ENCODE data around the gene RASEF.

GRCh38 chr9:83060556-83060955 is 2.4 kb downstream of the RASEF start:
- TF ChIP-seq CTCF (IDR thresholded peaks at IDR 0.05 in 2 of 3, conservative IDR thresholded peaks at IDR 0.05 in 1 of 3; ENCODE audit: borderline replicate concordance in 1 of 3, insufficient read depth in 1 of 3, low read depth in 2 of 3, low read length in 2 of 3) (no peak), POLR2A (IDR thresholded peaks at IDR 0.05; ENCODE audit: borderline replicate concordance, extremely low read depth, insufficient read depth, insufficient read length) (no peak), CEBPB (IDR thresholded peaks at IDR 0.05; ENCODE audit: low read depth) (no peak), POLR2AphosphoS5 (IDR thresholded peaks at IDR 0.05; ENCODE audit: low read depth, low read length) (no peak)
- TF ChIP-seq, protein P1, sequence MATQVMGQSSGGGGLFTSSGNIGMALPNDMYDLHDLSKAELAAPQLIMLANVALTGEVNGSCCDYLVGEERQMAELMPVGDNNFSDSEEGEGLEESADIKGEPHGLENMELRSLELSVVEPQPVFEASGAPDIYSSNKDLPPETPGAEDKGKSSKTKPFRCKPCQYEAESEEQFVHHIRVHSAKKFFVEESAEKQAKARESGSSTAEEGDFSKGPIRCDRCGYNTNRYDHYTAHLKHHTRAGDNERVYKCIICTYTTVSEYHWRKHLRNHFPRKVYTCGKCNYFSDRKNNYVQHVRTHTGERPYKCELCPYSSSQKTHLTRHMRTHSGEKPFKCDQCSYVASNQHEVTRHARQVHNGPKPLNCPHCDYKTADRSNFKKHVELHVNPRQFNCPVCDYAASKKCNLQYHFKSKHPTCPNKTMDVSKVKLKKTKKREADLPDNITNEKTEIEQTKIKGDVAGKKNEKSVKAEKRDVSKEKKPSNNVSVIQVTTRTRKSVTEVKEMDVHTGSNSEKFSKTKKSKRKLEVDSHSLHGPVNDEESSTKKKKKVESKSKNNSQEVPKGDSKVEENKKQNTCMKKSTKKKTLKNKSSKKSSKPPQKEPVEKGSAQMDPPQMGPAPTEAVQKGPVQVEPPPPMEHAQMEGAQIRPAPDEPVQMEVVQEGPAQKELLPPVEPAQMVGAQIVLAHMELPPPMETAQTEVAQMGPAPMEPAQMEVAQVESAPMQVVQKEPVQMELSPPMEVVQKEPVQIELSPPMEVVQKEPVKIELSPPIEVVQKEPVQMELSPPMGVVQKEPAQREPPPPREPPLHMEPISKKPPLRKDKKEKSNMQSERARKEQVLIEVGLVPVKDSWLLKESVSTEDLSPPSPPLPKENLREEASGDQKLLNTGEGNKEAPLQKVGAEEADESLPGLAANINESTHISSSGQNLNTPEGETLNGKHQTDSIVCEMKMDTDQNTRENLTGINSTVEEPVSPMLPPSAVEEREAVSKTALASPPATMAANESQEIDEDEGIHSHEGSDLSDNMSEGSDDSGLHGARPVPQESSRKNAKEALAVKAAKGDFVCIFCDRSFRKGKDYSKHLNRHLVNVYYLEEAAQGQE (IDR thresholded peaks at IDR 0.05; ENCODE audit: low read depth), result no peak
